ENCODE data around the gene HADH. TPM values are rescaled to one million over a fixed set of nuclear protein-coding genes. Genes with fewer than 3 reads are reported as not detected.

Gene HADH
- total RNA-seq, 1 donor from 2014 or later = 27.4 TPM

GRCh38 chr4:108030332-108030731 is 40.6 kb downstream of the HADH start:
- TF ChIP-seq CTCF (conservative IDR thresholded peaks at IDR 0.05; ENCODE audit: low read depth, low read length) = peak; percentile 79
- DNase-seq (ENCODE audit: low read depth) = no peak
- no peak overlapping the region for H3K4me3 ChIP-seq (ENCODE audit: low read depth, low read length)

- no peak overlapping the region for H3K4me3 ChIP-seq (ENCODE audit: low read depth, low read length)
- no peak for TF ChIP-seq CTCF (conservative IDR thresholded peaks at IDR 0.05; ENCODE audit: low read depth, low read length)
- DNase-seq (ENCODE audit: low read depth) = no peak
These were observed 41.9 kb downstream of the HADH start for GRCh38 chr4:108031427-108032083.

- H3K4me3 ChIP-seq (ENCODE audit: low read depth, low read length) = no peak overlapping the region
- DNase-seq (ENCODE audit: low read depth) = no peak
- no peak for TF ChIP-seq CTCF (conservative IDR thresholded peaks at IDR 0.05; ENCODE audit: low read depth, low read length)
These were observed 43.7 kb downstream of the HADH start for GRCh38 chr4:108033348-108033747.

- DNase-seq (ENCODE audit: low read depth) = no peak
- no peak overlapping the region for H3K4me3 ChIP-seq (ENCODE audit: low read depth, low read length)
- no peak for TF ChIP-seq CTCF (conservative IDR thresholded peaks at IDR 0.05; ENCODE audit: low read depth, low read length)
These were observed 44.9 kb downstream of the HADH start for GRCh38 chr4:108034565-108034964.

- no peak for TF ChIP-seq CTCF (conservative IDR thresholded peaks at IDR 0.05; ENCODE audit: low read depth, low read length)
- no peak overlapping the region for H3K4me3 ChIP-seq (ENCODE audit: low read depth, low read length)
These were observed 46.0 kb downstream of the HADH start for GRCh38 chr4:108035691-108036090.

GRCh38 chr4:108036213-108036612 is 46.5 kb downstream of the HADH start:
- DNase-seq (ENCODE audit: low read depth) = no peak
- TF ChIP-seq CTCF (conservative IDR thresholded peaks at IDR 0.05; ENCODE audit: low read depth, low read length) = no peak
- H3K4me3 ChIP-seq (ENCODE audit: low read depth, low read length) = no peak overlapping the region

More at GRCh38 chr4:108035691-108036090, 46.0 kb downstream of the HADH start:
- DNase-seq (ENCODE audit: low read depth) = no peak

- DNase-seq (ENCODE audit: low read depth) = no peak
- no peak for TF ChIP-seq CTCF (conservative IDR thresholded peaks at IDR 0.05; ENCODE audit: low read depth, low read length)
- no peak overlapping the region for H3K4me3 ChIP-seq (ENCODE audit: low read depth, low read length)
These were observed 48.2 kb downstream of the HADH start for GRCh38 chr4:108037884-108038283.
